ENCODE data around the gene HDAC4.

DNA sequence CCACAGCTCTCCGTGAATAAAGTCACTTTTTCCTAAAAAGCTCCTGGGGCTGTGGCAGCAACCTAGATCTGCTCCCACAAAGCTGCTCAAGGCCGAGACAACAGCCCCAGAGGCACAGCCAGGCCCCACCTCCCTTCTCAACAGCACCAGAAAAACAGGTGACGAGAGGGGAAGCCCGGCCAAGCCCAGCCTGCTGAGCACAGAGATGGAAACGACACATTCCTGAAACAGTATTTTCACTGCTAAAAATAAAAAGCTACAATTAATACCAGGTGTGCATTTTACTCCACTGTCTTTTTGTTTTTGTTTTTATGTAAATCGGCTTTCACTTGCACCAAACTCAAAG, 199.3 kb downstream of the HDAC4 start:
- TF ChIP-seq, protein P1, sequence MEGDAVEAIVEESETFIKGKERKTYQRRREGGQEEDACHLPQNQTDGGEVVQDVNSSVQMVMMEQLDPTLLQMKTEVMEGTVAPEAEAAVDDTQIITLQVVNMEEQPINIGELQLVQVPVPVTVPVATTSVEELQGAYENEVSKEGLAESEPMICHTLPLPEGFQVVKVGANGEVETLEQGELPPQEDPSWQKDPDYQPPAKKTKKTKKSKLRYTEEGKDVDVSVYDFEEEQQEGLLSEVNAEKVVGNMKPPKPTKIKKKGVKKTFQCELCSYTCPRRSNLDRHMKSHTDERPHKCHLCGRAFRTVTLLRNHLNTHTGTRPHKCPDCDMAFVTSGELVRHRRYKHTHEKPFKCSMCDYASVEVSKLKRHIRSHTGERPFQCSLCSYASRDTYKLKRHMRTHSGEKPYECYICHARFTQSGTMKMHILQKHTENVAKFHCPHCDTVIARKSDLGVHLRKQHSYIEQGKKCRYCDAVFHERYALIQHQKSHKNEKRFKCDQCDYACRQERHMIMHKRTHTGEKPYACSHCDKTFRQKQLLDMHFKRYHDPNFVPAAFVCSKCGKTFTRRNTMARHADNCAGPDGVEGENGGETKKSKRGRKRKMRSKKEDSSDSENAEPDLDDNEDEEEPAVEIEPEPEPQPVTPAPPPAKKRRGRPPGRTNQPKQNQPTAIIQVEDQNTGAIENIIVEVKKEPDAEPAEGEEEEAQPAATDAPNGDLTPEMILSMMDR (IDR thresholded peaks at IDR 0.05): no peak
- TF ChIP-seq POLR2AphosphoS5 (IDR thresholded peaks at IDR 0.05): no peak

Measured in stomach (tissue), 4 donors.